Fibroblast of skin of left quadriceps (primary cell): ENCODE data around the gene C2orf42.
"Not testable (repeated sequence)": the region's sequence is repeated elsewhere in the genome, so short reads cannot be mapped to it uniquely, and the experiment has no call there.

ENCODE experiments used
- DNase-seq, 2 experiments: peaks; one replicate each; pipeline ENCODE4 v3.0.0-alpha.2; 2013; ENCODE audit warnings: low read depth in 2 of 2

The C2orf42 gene

GRCh38 chr2:70103531-70104061, 87.2 kb downstream of the C2orf42 start:
- no peak for DNase-seq

- DNase-seq: not testable (repeated sequence)
Observed at GRCh38 chr2:70102323-70102905, 88.4 kb downstream of the C2orf42 start.

GRCh38 chr2:70101686-70102085, 89.1 kb downstream of the C2orf42 start:
- not testable (repeated sequence) for DNase-seq

- DNase-seq: no peak
Observed at GRCh38 chr2:70101174-70101573, 89.6 kb downstream of the C2orf42 start.
